Liver (tissue), 9 donors: ENCODE data around the gene CCDC154. TPM values are rescaled to one million over a fixed set of nuclear protein-coding genes. Genes with fewer than 3 reads are reported as not detected.

Experiments used
- DNase-seq: peaks from one replicate; pipeline ENCODE4 v3.0.0-alpha.2; 2017; ENCODE audit warnings: low spot score
- H3K27ac ChIP-seq, 2 donors: one replicate each; pipeline ENCODE4 v1.7.0; 2013; ENCODE audit warnings: inconsistent platforms in 2 of 2, low read length in 2 of 2, control low read depth in 1 of 2, low read depth in 1 of 2, mild to moderate bottlenecking in 1 of 2
- H3K27me3 ChIP-seq, 4 donors: one replicate each; pipeline versions ENCODE4 v1.6.1 to v1.7.0; 2013; ENCODE audit warnings: low read length in 3 of 4, inconsistent platforms in 1 of 4, mild to moderate bottlenecking in 1 of 4, moderate library complexity in 1 of 4; ENCODE audit not compliant: control insufficient read depth in 4 of 4, insufficient read depth in 4 of 4
- H3K36me3 ChIP-seq, 4 donors: one replicate each; pipeline versions ENCODE4 v1.6.1 to v1.7.0; 2013; ENCODE audit warnings: low read length in 3 of 4, mild to moderate bottlenecking in 3 of 4, low read depth in 1 of 4, moderate library complexity in 1 of 4; ENCODE audit not compliant: control insufficient read depth in 4 of 4, insufficient read depth in 3 of 4
- H3K4me1 ChIP-seq, 4 donors: one replicate each; pipeline versions ENCODE4 v1.6.1 to v1.7.0; 2013; ENCODE audit warnings: low read length in 3 of 4, mild to moderate bottlenecking in 3 of 4, moderate library complexity in 1 of 4; ENCODE audit not compliant: control insufficient read depth in 4 of 4, insufficient read depth in 4 of 4
- H3K4me3 ChIP-seq, 3 donors: one replicate each; pipeline versions ENCODE4 v1.6.1 to v1.7.0; 2013; ENCODE audit warnings: low read length in 3 of 3, control low read depth in 1 of 3, low read depth in 1 of 3, mild to moderate bottlenecking in 1 of 3
- H3K9ac ChIP-seq, 2 donors: one replicate each; pipeline ENCODE4 v1.7.0; 2013; ENCODE audit warnings: low read length in 2 of 2, mild to moderate bottlenecking in 2 of 2, moderate library complexity in 2 of 2, control low read depth in 1 of 2, low read depth in 1 of 2
- H3K9me3 ChIP-seq, 4 donors: one replicate each; pipeline versions ENCODE4 v1.6.1 to v1.7.0; 2013; ENCODE audit warnings: low read length in 3 of 4; ENCODE audit not compliant: control insufficient read depth in 4 of 4
- ATF3 ChIP-seq: IDR thresholded peaks from 2 replicates; pipeline ENCODE4 v1.6.1; 2016; ENCODE audit warnings: antibody characterized with exemption
- CTCF ChIP-seq: fragments of 150-350 bp; IDR thresholded peaks from 2 replicates; pipeline ENCODE4 v1.5.1; 2017; ENCODE audit warnings: improper control_type of control experiment, low read depth, low read length; ENCODE audit not compliant: missing input control
- EGR1 ChIP-seq, 2 donors: IDR thresholded peaks; 2 replicates each; pipeline ENCODE4 v1.6.1; 2016 to 2018; ENCODE audit warnings: antibody characterized with exemption in 2 of 2, low read depth in 2 of 2
- FOXA1 ChIP-seq: IDR thresholded peaks from 2 replicates; pipeline ENCODE4 v1.6.1; 2016; ENCODE audit warnings: antibody characterized with exemption
- FOXA2 ChIP-seq: IDR thresholded peaks from 2 replicates; pipeline ENCODE4 v1.6.1; 2016; ENCODE audit warnings: antibody characterized with exemption
- GABPA ChIP-seq, 2 donors: IDR thresholded peaks in 1 of 2; conservative IDR thresholded peaks in 1 of 2; 2 replicates each; pipeline ENCODE4 v1.6.1; 2016; ENCODE audit warnings: antibody characterized with exemption in 2 of 2, mild to moderate bottlenecking in 1 of 2, moderate library complexity in 1 of 2
- HNF4A ChIP-seq, 2 donors: conservative IDR thresholded peaks; 2 replicates each; pipeline ENCODE4 v1.6.1; 2016; ENCODE audit warnings: antibody characterized with exemption in 2 of 2, mild to moderate bottlenecking in 2 of 2
- HNF4G ChIP-seq: IDR thresholded peaks from 2 replicates; pipeline ENCODE4 v1.6.1; 2016; ENCODE audit warnings: antibody characterized with exemption
- JUND ChIP-seq, 2 donors: IDR thresholded peaks; 2 replicates each; pipeline ENCODE4 v1.6.1; 2016; ENCODE audit warnings: antibody characterized with exemption in 2 of 2
- MAX ChIP-seq: IDR thresholded peaks from 2 replicates; pipeline ENCODE4 v1.6.1; 2016; ENCODE audit warnings: antibody characterized with exemption
- NR2F2 ChIP-seq: IDR thresholded peaks from 2 replicates; pipeline ENCODE4 v1.6.1; 2016; ENCODE audit warnings: antibody characterized with exemption
- RAD21 ChIP-seq, 2 donors: IDR thresholded peaks; 2 replicates each; pipeline ENCODE4 v1.6.1; 2016; ENCODE audit warnings: antibody characterized with exemption in 2 of 2, mild to moderate bottlenecking in 2 of 2
- RXRA ChIP-seq, 2 donors: IDR thresholded peaks; 2 replicates each; pipeline ENCODE4 v1.6.1; 2017 to 2018; ENCODE audit warnings: antibody characterized with exemption in 2 of 2, mild to moderate bottlenecking in 1 of 2
- SP1 ChIP-seq: IDR thresholded peaks from 2 replicates; pipeline ENCODE4 v1.6.1; 2018; ENCODE audit warnings: antibody characterized with exemption, mild to moderate bottlenecking
- TAF1 ChIP-seq: conservative IDR thresholded peaks from 2 replicates; pipeline ENCODE4 v1.6.1; 2016; ENCODE audit warnings: antibody characterized with exemption, mild to moderate bottlenecking
- YY1 ChIP-seq: IDR thresholded peaks from 2 replicates; pipeline ENCODE4 v1.6.1; 2016; ENCODE audit warnings: antibody characterized with exemption, mild to moderate bottlenecking
- ZBTB33 ChIP-seq: IDR thresholded peaks from 2 replicates; pipeline ENCODE4 v1.6.1; 2016; ENCODE audit warnings: antibody characterized with exemption
- WGBS: extraction: QIAGEN DNeasy Blood & Tissue Kit; methylation state at CpG from one replicate; pipeline ENCODE4 v1.1.7; 2013; 5-methylcytosine and 5-hydroxymethylcytosine counted together
- polyA plus RNA-seq, 2 donors: library from polyadenylated mRNA; stranded (reverse) in 1 of 2; unstranded in 1 of 2; fragments of 200-250 nt in 1 of 2; fragments of >200 nt in 1 of 2; fragmentation: Nextera tagmentation in 1 of 2; extraction: Ambion mirVana in 1 of 2; gene quantifications; one replicate each; pipeline versions ENCODE4 v1.2.1 to v1.2.3, GENCODE V29; 2013 to 2015
- total RNA-seq, 2 donors: library from RNA; depleted of rRNA; stranded (reverse); fragments of >200 nt; gene quantifications; one replicate each; pipeline ENCODE4 v1.2.3, GENCODE V29; 2014
- donor health status: healthy.
- donor health status: healthy.
- donor health status: healthy.
- donor health status: healthy.
- donor health status: healthy.

The CCDC154 gene
- total and polyA plus RNA-seq, 4 donors: 0.18 to 0.42 (median 0.39) TPM; not detected in 1

GRCh38 chr16:1438229-1439057 lies 5.9 kb downstream of the CCDC154 start:
- DNase-seq: no peak

GRCh38 chr16:1437606-1438005 lies 6.8 kb downstream of the CCDC154 start:
- Histone ChIP-seq H3K9ac (no peak overlapping the region), H3K4me3 (no peak overlapping the region), H3K27ac (no peak overlapping the region), H3K27me3 (no peaks in the 10 kb centered on the region), H3K9me3 (no peaks in the 10 kb centered on the region), H3K4me1 (no peaks in the 10 kb centered on the region), H3K36me3 (no peaks in the 10 kb centered on the region)
- WGBS: 90% methylated on average over 22 of the region's 22 CpGs
- no peak for DNase-seq
- TF ChIP-seq FOXA2 (no peak), ATF3 (no peak), YY1 (no peak), EGR1 (IDR thresholded peaks at IDR 0.05; ENCODE audit: low read depth in 2 of 2) (no peak), FOXA1 (no peak), HNF4G (no peak), JUND (IDR thresholded peaks at IDR 0.05) (no peak), NR2F2 (no peak), GABPA (IDR thresholded peaks at IDR 0.05 in 1 of 2, conservative IDR thresholded peaks at IDR 0.05 in 1 of 2) (no peak), CTCF (no peak), SP1 (no peak)

More at GRCh38 chr16:1438229-1439057, 5.9 kb downstream of the CCDC154 start:
- no peaks in the 10 kb centered on the region for H3K9me3 ChIP-seq
- H3K4me3 ChIP-seq: no peak overlapping the region
- H3K27me3 ChIP-seq: no peaks in the 10 kb centered on the region
- H3K9ac ChIP-seq: no peak overlapping the region
- no peaks in the 10 kb centered on the region for H3K4me1 ChIP-seq
- no peak overlapping the region for H3K27ac ChIP-seq
- 86% methylated on average over 35 of the region's 35 CpGs for whole genome bisulfite sequencing
- no peaks in the 10 kb centered on the region for H3K36me3 ChIP-seq
- no peak for TF ChIP-seq FOXA1
- TF ChIP-seq ZBTB33: no peak
- no peak for TF ChIP-seq YY1
- no peak for TF ChIP-seq EGR1 (IDR thresholded peaks at IDR 0.05; ENCODE audit: low read depth in 2 of 2)
- no peak for TF ChIP-seq CTCF
- TF ChIP-seq RXRA (IDR thresholded peaks at IDR 0.05): no peak
- no peak for TF ChIP-seq SP1
- no peak for TF ChIP-seq TAF1
- no peak for TF ChIP-seq GABPA (IDR thresholded peaks at IDR 0.05 in 1 of 2, conservative IDR thresholded peaks at IDR 0.05 in 1 of 2)
- no peak for TF ChIP-seq FOXA2
- no peak for TF ChIP-seq MAX
- no peak for TF ChIP-seq HNF4G
- no peak for TF ChIP-seq RAD21 (IDR thresholded peaks at IDR 0.05)
- no peak for TF ChIP-seq JUND (IDR thresholded peaks at IDR 0.05)
- TF ChIP-seq HNF4A (conservative IDR thresholded peaks at IDR 0.05): no peak
- no peak for TF ChIP-seq NR2F2
